ENCODE results near the gene PSMD11. TPM values are rescaled to one million over a fixed set of nuclear protein-coding genes. Genes with fewer than 3 reads are reported as not detected.
A peak's percentile ranks its signal among the peaks of the same experiment; 100 is the strongest.

The PSMD11 gene
- polyA plus RNA-seq, 6 donors from 2014 or later, result 107 to 128 (median 111) TPM

- H3K27me3 Mint-ChIP-seq, result no peaks in the 10 kb centered on the region
- peaks cover 33 to 73% (median 62%) of the 10 kb centered on the region in 3 donors for H3K4me1 Mint-ChIP-seq
- no peaks in the 10 kb centered on the region for H3K9me3 Mint-ChIP-seq
- ATAC-seq (ENCODE audit: low read depth in 2 of 2) (no peak), DNase-seq (no peak)
- peak overlapping the region; percentile 80 to 93 (median 88) for H3K4me3 Mint-ChIP-seq
- H3K27ac Mint-ChIP-seq, result peak overlapping the region in 5 of 6 donors; percentile 53 to 88 (median 83)
- H3K36me3 Mint-ChIP-seq, result no peaks in the 10 kb centered on the region
These were observed 43.3 kb downstream of the PSMD11 start for GRCh38 chr17:32487473-32488176.

GRCh38 chr17:32488177-32488542 lies 43.9 kb downstream of the PSMD11 start:
- H3K36me3 Mint-ChIP-seq, result no peaks in the 10 kb centered on the region
- peaks cover 38 to 78% (median 68%) of the 10 kb centered on the region in 3 donors for H3K4me1 Mint-ChIP-seq
- ATAC-seq (ENCODE audit: low read depth in 2 of 2) (no peak), DNase-seq (no peak)
- no peaks in the 10 kb centered on the region for H3K27me3 Mint-ChIP-seq
- H3K9me3 Mint-ChIP-seq, result no peaks in the 10 kb centered on the region
- H3K4me3 Mint-ChIP-seq, result peak overlapping the region; percentile 80 to 93 (median 88)
- H3K27ac Mint-ChIP-seq, result peak overlapping the region in 4 of 6 donors; percentile 53 to 88 (median 76)

- DNase-seq (no peak), ATAC-seq (ENCODE audit: low read depth in 2 of 2) (no peak)
- Mint-ChIP-seq H3K4me1 (peaks cover 38 to 76% (median 68%) of the 10 kb centered on the region in 3 donors), H3K27me3 (no peaks in the 10 kb centered on the region), H3K4me3 (peak overlapping the region; percentile 80 to 93 (median 88)), H3K9me3 (no peaks in the 10 kb centered on the region), H3K36me3 (no peaks in the 10 kb centered on the region), H3K27ac (peak overlapping the region in 5 of 6 donors; percentile 44 to 76 (median 53))
These were observed 44.4 kb downstream of the PSMD11 start for GRCh38 chr17:32488604-32489180.

GRCh38 chr17:32489320-32490100 lies 45.2 kb downstream of the PSMD11 start:
- H3K4me3 Mint-ChIP-seq, result peak overlapping the region; percentile 61 to 89 (median 83)
- no peak for ATAC-seq (ENCODE audit: low read depth in 2 of 2)
- H3K27me3 Mint-ChIP-seq, result no peaks in the 10 kb centered on the region
- no peaks in the 10 kb centered on the region for H3K36me3 Mint-ChIP-seq
- no peak for DNase-seq
- H3K9me3 Mint-ChIP-seq, result no peaks in the 10 kb centered on the region
- H3K27ac Mint-ChIP-seq, result peak overlapping the region in 3 of 6 donors; percentile 41 to 47 (median 44)
- peaks cover 40 to 70% (median 67%) of the 10 kb centered on the region in 3 donors for H3K4me1 Mint-ChIP-seq

- Mint-ChIP-seq H3K4me1 (peaks cover 40 to 69% (median 68%) of the 10 kb centered on the region in 3 donors), H3K36me3 (no peaks in the 10 kb centered on the region), H3K27ac (peak overlapping the region in 1 of 6 donors; percentile 15), H3K27me3 (no peaks in the 10 kb centered on the region), H3K9me3 (no peaks in the 10 kb centered on the region), H3K4me3 (peak overlapping the region in 5 of 8 donors; percentile 4 to 89 (median 41))
- ATAC-seq (ENCODE audit: low read depth in 2 of 2) (no peak), DNase-seq (no peak)
These were observed 45.8 kb downstream of the PSMD11 start for GRCh38 chr17:32490101-32490482.

- Mint-ChIP-seq H3K4me1 (peaks cover 41 to 68% (median 59%) of the 10 kb centered on the region in 3 donors), H3K27me3 (no peaks in the 10 kb centered on the region), H3K9me3 (no peaks in the 10 kb centered on the region), H3K27ac (peak overlapping the region in 5 of 6 donors; percentile 69 to 93 (median 86)), H3K36me3 (no peaks in the 10 kb centered on the region), H3K4me3 (peak overlapping the region; percentile 51 to 89 (median 81))
- ATAC-seq (ENCODE audit: low read depth in 2 of 2), result no peak
- DNase-seq, result no peak
These were observed 47.3 kb downstream of the PSMD11 start for GRCh38 chr17:32491371-32492263.

- H3K27ac Mint-ChIP-seq, result peak overlapping the region; percentile 69 to 97 (median 88)
- H3K4me3 Mint-ChIP-seq, result peak overlapping the region; percentile 51 to 89 (median 77)
- H3K36me3 Mint-ChIP-seq, result no peaks in the 10 kb centered on the region
- H3K4me1 Mint-ChIP-seq, result peaks cover 45 to 68% (median 59%) of the 10 kb centered on the region in 3 donors
- H3K9me3 Mint-ChIP-seq, result no peaks in the 10 kb centered on the region
- no peaks in the 10 kb centered on the region for H3K27me3 Mint-ChIP-seq
- DNase-seq (no peak), ATAC-seq (ENCODE audit: low read depth in 2 of 2) (no peak)
These were observed 47.9 kb downstream of the PSMD11 start for GRCh38 chr17:32492264-32492589.

GRCh38 chr17:32492648-32493289 lies 48.5 kb downstream of the PSMD11 start:
- no peak for DNase-seq
- ATAC-seq (ENCODE audit: low read depth in 2 of 2), result peak; percentile 51 to 60
- Mint-ChIP-seq H3K4me3 (peak overlapping the region; percentile 57 to 89 (median 73)), H3K4me1 (peaks cover 43 to 65% (median 56%) of the 10 kb centered on the region in 3 donors), H3K27ac (peak overlapping the region; percentile 61 to 97 (median 92)), H3K27me3 (no peaks in the 10 kb centered on the region), H3K36me3 (no peaks in the 10 kb centered on the region), H3K9me3 (no peaks in the 10 kb centered on the region)

GRCh38 chr17:32493571-32493970 lies 49.3 kb downstream of the PSMD11 start:
- no peak for ATAC-seq (ENCODE audit: low read depth in 2 of 2)
- H3K27ac Mint-ChIP-seq, result peak overlapping the region in 2 of 6 donors; percentile 62 to 64
- H3K4me3 Mint-ChIP-seq, result peak overlapping the region in 5 of 8 donors; percentile 30 to 82 (median 69)
- peaks cover 40 to 60% (median 55%) of the 10 kb centered on the region in 3 donors for H3K4me1 Mint-ChIP-seq
- H3K9me3 Mint-ChIP-seq, result no peaks in the 10 kb centered on the region
- H3K36me3 Mint-ChIP-seq, result no peaks in the 10 kb centered on the region
- no peaks in the 10 kb centered on the region for H3K27me3 Mint-ChIP-seq
- DNase-seq, result no peak

- H3K27me3 Mint-ChIP-seq, result no peaks in the 10 kb centered on the region
- H3K9me3 Mint-ChIP-seq, result no peaks in the 10 kb centered on the region
- H3K4me1 Mint-ChIP-seq, result peaks cover 36 to 55% (median 50%) of the 10 kb centered on the region in 3 donors
- peak overlapping the region in 4 of 6 donors; percentile 54 to 85 (median 63) for H3K27ac Mint-ChIP-seq
- peak overlapping the region in 4 of 8 donors; percentile 20 to 66 (median 44) for H3K4me3 Mint-ChIP-seq
- DNase-seq, result no peak
- no peaks in the 10 kb centered on the region for H3K36me3 Mint-ChIP-seq
- no peak for ATAC-seq (ENCODE audit: low read depth in 2 of 2)
These were observed 49.7 kb downstream of the PSMD11 start for GRCh38 chr17:32493976-32494513.

- no peaks in the 10 kb centered on the region for H3K36me3 Mint-ChIP-seq
- no peaks in the 10 kb centered on the region for H3K27me3 Mint-ChIP-seq
- no peaks in the 10 kb centered on the region for H3K9me3 Mint-ChIP-seq
- H3K4me3 Mint-ChIP-seq, result peak overlapping the region in 2 of 8 donors; percentile 6 to 20
- peaks cover 30 to 48% (median 42%) of the 10 kb centered on the region in 3 donors for H3K4me1 Mint-ChIP-seq
- ATAC-seq (ENCODE audit: low read depth in 2 of 2) (no peak), DNase-seq (no peak)
- H3K27ac Mint-ChIP-seq, result peak overlapping the region in 1 of 6 donors; percentile 54
These were observed 50.5 kb downstream of the PSMD11 start for GRCh38 chr17:32494621-32495358.
